ENCODE results near the gene KHDC1. TPM values are rescaled to one million over a fixed set of nuclear protein-coding genes. Genes with fewer than 3 reads are reported as not detected.
"Not testable (repeated sequence)": the region's sequence is repeated elsewhere in the genome, so short reads cannot be mapped to it uniquely, and the experiment has no call there.

Gene KHDC1
- total RNA-seq, 1 experiment from 2014 or later = 8.6 TPM

DNA sequence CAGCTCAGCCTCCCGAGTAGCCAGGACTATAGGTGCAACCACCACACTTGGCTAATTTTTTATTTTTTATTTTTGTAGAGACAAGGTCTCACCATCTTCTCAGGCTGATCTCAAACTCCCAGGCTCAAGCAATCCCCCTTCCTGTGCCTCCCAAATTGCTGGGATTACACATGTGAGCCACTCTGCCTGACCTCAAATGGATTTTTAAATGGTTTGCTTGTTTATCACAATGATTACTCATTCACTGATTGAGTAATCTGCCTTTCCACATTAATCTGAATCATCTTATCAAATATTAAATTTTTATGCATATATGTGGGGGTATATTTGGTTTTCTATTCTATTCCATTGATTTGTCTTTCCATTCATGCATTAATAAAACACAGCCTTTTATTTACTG lies 28.3 kb downstream of the KHDC1 start:
- ChIA-PET CTCF (no interaction called here), POLR2A (no interaction called here)
- H3K27ac Mint-ChIP-seq (ENCODE audit: unreplicated experiment) = no peak overlapping the region
- no peak overlapping the region for H3K4me3 ChIP-seq (ENCODE audit: low read depth, low read length)
- no TSS peak for BruUV-seq (replicated peaks)
- DNase-seq = no peak
- H3K27me3 ChIP-seq (replicated peaks; ENCODE audit: control insufficient read depth, insufficient read depth, low read length) = no peaks in the 10 kb centered on the region
- no peaks in the 10 kb centered on the region for H3K36me3 ChIP-seq (ENCODE audit: control insufficient read depth, insufficient read depth, low read length)
- no peaks in the 10 kb centered on the region for H3K9me3 Mint-ChIP-seq (ENCODE audit: unreplicated experiment)
- intact Hi-C loops (cut with micrococcal nuclease; ENCODE audit: unreplicated experiment) = no loop called here
- H3K9me3 ChIP-seq = no peaks in the 10 kb centered on the region
- H3K4me1 ChIP-seq = no peaks in the 10 kb centered on the region
- H3K4me1 Mint-ChIP-seq (ENCODE audit: low read depth, unreplicated experiment) = no peaks in the 10 kb centered on the region
- TF ChIP-seq, protein P1, sequence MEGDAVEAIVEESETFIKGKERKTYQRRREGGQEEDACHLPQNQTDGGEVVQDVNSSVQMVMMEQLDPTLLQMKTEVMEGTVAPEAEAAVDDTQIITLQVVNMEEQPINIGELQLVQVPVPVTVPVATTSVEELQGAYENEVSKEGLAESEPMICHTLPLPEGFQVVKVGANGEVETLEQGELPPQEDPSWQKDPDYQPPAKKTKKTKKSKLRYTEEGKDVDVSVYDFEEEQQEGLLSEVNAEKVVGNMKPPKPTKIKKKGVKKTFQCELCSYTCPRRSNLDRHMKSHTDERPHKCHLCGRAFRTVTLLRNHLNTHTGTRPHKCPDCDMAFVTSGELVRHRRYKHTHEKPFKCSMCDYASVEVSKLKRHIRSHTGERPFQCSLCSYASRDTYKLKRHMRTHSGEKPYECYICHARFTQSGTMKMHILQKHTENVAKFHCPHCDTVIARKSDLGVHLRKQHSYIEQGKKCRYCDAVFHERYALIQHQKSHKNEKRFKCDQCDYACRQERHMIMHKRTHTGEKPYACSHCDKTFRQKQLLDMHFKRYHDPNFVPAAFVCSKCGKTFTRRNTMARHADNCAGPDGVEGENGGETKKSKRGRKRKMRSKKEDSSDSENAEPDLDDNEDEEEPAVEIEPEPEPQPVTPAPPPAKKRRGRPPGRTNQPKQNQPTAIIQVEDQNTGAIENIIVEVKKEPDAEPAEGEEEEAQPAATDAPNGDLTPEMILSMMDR (IDR thresholded peaks at IDR 0.05; ENCODE audit: insufficient read depth in 1 of 2, low read depth in 1 of 2, low read length in 1 of 2, severe bottlenecking in 1 of 2, unreplicated experiment in 1 of 2) = no peak
- no peak overlapping the region for H3K4me3 Mint-ChIP-seq (ENCODE audit: unreplicated experiment)
- H3K36me3 Mint-ChIP-seq (ENCODE audit: insufficient read depth, unreplicated experiment) = no peaks in the 10 kb centered on the region
- peaks cover 3% of the 10 kb centered on the region for H3K27me3 Mint-ChIP-seq (ENCODE audit: insufficient read depth, unreplicated experiment)

DNA sequence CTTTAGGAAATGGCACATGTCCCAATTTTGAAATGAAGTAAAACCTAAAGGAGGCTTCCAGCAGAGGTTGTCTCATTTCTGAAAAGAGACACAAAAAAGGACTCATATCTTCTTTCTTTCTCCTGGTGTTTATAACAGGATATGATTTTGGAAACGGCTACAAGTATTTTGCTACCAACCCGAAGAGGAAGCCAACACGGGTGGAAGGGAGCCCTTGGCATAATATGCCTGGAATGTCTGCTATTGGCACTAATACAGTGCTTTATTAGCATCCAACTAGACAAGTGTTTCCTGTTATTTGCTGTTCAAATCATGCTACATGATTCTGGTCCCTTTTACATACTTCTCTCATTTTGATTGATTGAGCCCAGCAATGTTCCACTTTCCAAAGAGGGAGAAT lies 29.0 kb downstream of the KHDC1 start:
- H3K9me3 ChIP-seq; H3K27me3 ChIP-seq (replicated peaks; ENCODE audit: control insufficient read depth, insufficient read depth, low read length); H3K36me3 ChIP-seq (ENCODE audit: control insufficient read depth, insufficient read depth, low read length); H3K36me3 Mint-ChIP-seq (ENCODE audit: insufficient read depth, unreplicated experiment); H3K4me3 Mint-ChIP-seq (ENCODE audit: unreplicated experiment); intact Hi-C loops (cut with micrococcal nuclease; ENCODE audit: unreplicated experiment); H3K4me3 ChIP-seq (ENCODE audit: low read depth, low read length); H3K27ac Mint-ChIP-seq (ENCODE audit: unreplicated experiment); BruUV-seq (replicated peaks); CTCF ChIA-PET; DNase-seq; H3K9me3 Mint-ChIP-seq (ENCODE audit: unreplicated experiment); H3K27me3 Mint-ChIP-seq (ENCODE audit: insufficient read depth, unreplicated experiment); H3K4me1 Mint-ChIP-seq (ENCODE audit: low read depth, unreplicated experiment); POLR2A ChIA-PET; H3K4me1 ChIP-seq: not testable (repeated sequence)

DNA sequence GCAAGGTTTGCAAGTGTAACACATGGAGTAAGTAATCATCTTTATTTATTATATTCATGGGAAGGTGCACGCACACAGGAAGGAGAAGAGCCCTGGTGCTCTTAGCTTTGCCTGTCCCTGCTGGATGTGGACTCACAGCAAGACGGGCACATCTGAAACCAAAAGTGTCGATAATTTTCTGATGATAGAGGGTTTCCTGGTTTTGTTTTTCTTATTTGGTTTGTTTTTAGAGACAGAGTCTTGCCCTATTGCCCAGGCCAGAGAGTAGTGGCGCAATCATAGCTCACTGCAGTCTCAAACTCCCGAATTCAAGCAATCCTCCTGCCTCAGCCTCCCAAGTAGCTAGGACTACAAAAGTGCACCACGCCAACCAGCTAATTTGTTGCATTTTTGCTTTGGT lies 29.9 kb downstream of the KHDC1 start:
- peaks cover 3% of the 10 kb centered on the region for H3K27me3 Mint-ChIP-seq (ENCODE audit: insufficient read depth, unreplicated experiment)
- BruUV-seq (replicated peaks) = no TSS peak
- no peaks in the 10 kb centered on the region for H3K9me3 Mint-ChIP-seq (ENCODE audit: unreplicated experiment)
- Histone ChIP-seq H3K4me1 (no peaks in the 10 kb centered on the region), H3K27me3 (replicated peaks; ENCODE audit: control insufficient read depth, insufficient read depth, low read length) (no peaks in the 10 kb centered on the region), H3K36me3 (ENCODE audit: control insufficient read depth, insufficient read depth, low read length) (no peaks in the 10 kb centered on the region), H3K9me3 (no peaks in the 10 kb centered on the region), H3K4me3 (ENCODE audit: low read depth, low read length) (no peak overlapping the region)
- intact Hi-C loops (cut with micrococcal nuclease; ENCODE audit: unreplicated experiment) = no loop called here
- TF ChIP-seq, protein P1 (IDR thresholded peaks at IDR 0.05; ENCODE audit: insufficient read depth in 1 of 2, low read depth in 1 of 2, low read length in 1 of 2, severe bottlenecking in 1 of 2, unreplicated experiment in 1 of 2) = no peak
- CTCF ChIA-PET = no interaction called here
- no peak for DNase-seq
- H3K4me3 Mint-ChIP-seq (ENCODE audit: unreplicated experiment) = no peak overlapping the region
- POLR2A ChIA-PET = no interaction called here
- no peaks in the 10 kb centered on the region for H3K36me3 Mint-ChIP-seq (ENCODE audit: insufficient read depth, unreplicated experiment)
- no peaks in the 10 kb centered on the region for H3K4me1 Mint-ChIP-seq (ENCODE audit: low read depth, unreplicated experiment)
- no peak overlapping the region for H3K27ac Mint-ChIP-seq (ENCODE audit: unreplicated experiment)

DNA sequence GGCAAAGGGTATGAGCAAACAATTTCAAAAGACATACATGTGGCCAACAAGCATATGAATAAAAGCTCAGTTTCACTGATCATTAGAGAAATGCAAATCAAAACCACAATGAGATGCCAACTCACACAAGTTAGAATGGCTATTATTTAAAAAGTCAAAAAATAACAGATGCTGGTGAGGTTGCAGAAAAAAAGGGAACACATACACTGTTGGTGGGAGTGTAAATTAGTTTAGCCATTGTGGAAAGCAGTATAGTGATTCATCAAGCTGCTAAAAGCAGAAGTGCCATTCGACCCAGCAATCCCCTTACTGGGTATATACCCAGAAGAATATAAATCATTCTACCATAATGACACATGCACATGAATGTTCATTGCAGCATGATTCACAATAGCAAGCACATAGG lies 31.0 kb downstream of the KHDC1 start:
- no peak for DNase-seq
- Histone ChIP-seq H3K4me1 (no peaks in the 10 kb centered on the region), H3K4me3 (ENCODE audit: low read depth, low read length) (no peak overlapping the region), H3K27me3 (replicated peaks; ENCODE audit: control insufficient read depth, insufficient read depth, low read length) (no peaks in the 10 kb centered on the region), H3K9me3 (no peaks in the 10 kb centered on the region), H3K36me3 (ENCODE audit: control insufficient read depth, insufficient read depth, low read length) (no peaks in the 10 kb centered on the region)
- CTCF ChIA-PET = no interaction called here
- Mint-ChIP-seq H3K9me3 (ENCODE audit: unreplicated experiment) (no peaks in the 10 kb centered on the region), H3K36me3 (ENCODE audit: insufficient read depth, unreplicated experiment) (no peaks in the 10 kb centered on the region), H3K4me3 (ENCODE audit: unreplicated experiment) (no peak overlapping the region), H3K27ac (ENCODE audit: unreplicated experiment) (no peak overlapping the region), H3K4me1 (ENCODE audit: low read depth, unreplicated experiment) (no peaks in the 10 kb centered on the region), H3K27me3 (ENCODE audit: insufficient read depth, unreplicated experiment) (peaks cover 3% of the 10 kb centered on the region)
- intact Hi-C loops (cut with micrococcal nuclease; ENCODE audit: unreplicated experiment) = no loop called here
- TF ChIP-seq, protein P1 (IDR thresholded peaks at IDR 0.05; ENCODE audit: insufficient read depth in 1 of 2, low read depth in 1 of 2, low read length in 1 of 2, severe bottlenecking in 1 of 2, unreplicated experiment in 1 of 2) = no peak
- POLR2A ChIA-PET = no interaction called here
- no TSS peak for BruUV-seq (replicated peaks)
